A673 (cell line): ENCODE data around the gene PLSCR1.

Experiments
- EZH2 ChIP-seq: fragments of 200-600 bp; sonication (generic); IDR thresholded peaks from 2 replicates; pipeline ENCODE4 v1.6.1; 2017; ENCODE audit warnings: borderline replicate concordance, low read depth, mild to moderate bottlenecking, mixed read lengths, antibody characterized with exemption, low read length; ENCODE audit not compliant: poor library complexity, severe bottlenecking
- TF ChIP-seq, protein P1 (sequence below): fragments of 300-800, 200-600 bp; sonication (generic); conservative IDR thresholded peaks from 2 replicates; pipeline ENCODE4 v1.5.1; 2017; ENCODE audit warnings: low read depth, mild to moderate bottlenecking, antibody characterized with exemption, low read length, moderate library complexity, mixed read lengths

- TF ChIP-seq, protein P1, sequence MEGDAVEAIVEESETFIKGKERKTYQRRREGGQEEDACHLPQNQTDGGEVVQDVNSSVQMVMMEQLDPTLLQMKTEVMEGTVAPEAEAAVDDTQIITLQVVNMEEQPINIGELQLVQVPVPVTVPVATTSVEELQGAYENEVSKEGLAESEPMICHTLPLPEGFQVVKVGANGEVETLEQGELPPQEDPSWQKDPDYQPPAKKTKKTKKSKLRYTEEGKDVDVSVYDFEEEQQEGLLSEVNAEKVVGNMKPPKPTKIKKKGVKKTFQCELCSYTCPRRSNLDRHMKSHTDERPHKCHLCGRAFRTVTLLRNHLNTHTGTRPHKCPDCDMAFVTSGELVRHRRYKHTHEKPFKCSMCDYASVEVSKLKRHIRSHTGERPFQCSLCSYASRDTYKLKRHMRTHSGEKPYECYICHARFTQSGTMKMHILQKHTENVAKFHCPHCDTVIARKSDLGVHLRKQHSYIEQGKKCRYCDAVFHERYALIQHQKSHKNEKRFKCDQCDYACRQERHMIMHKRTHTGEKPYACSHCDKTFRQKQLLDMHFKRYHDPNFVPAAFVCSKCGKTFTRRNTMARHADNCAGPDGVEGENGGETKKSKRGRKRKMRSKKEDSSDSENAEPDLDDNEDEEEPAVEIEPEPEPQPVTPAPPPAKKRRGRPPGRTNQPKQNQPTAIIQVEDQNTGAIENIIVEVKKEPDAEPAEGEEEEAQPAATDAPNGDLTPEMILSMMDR = no peak
- no peak for TF ChIP-seq EZH2
Observed at GRCh38 chr3:146504498-146505197, 39.8 kb downstream of the PLSCR1 start.
